T-cell (primary cell): ENCODE data around the gene ADGRG7. TPM values are rescaled to one million over a fixed set of nuclear protein-coding genes. Genes with fewer than 3 reads are reported as not detected.
"Not testable (repeated sequence)": the region's sequence is repeated elsewhere in the genome, so short reads cannot be mapped to it uniquely, and the experiment has no call there.

Source experiments
- ATAC-seq, 4 experiments: fragments of 200-7000 bp in 3 of 4; fragments of 150-1000 bp in 1 of 4; cut with Tn5 transposase; replicated peaks in 1 of 4; 1 replicate in 3 of 4; 2 replicates in 1 of 4; pipeline ENCODE4 v1.10.0; 2021; ENCODE audit warnings: moderate library complexity in 3 of 4, mild to moderate bottlenecking in 2 of 4, moderate number of reproducible peaks in 1 of 4
- CTCF ChIA-PET, 2 donors: fragments of 300-600 bp; sonication (Branson Sonifier 250); formaldehyde crosslinking; loops; one replicate each; lab custom pipeline; 2022; ENCODE audit warnings: antibody characterized with exemption in 2 of 2; lab: Charles Lee
- POLR2A ChIA-PET, 2 donors: fragments of 300-600 bp; sonication (Branson Sonifier 250); formaldehyde crosslinking; loops; one replicate each; lab custom pipeline; 2022; ENCODE audit warnings: antibody characterized with exemption in 2 of 2; lab: Charles Lee
- DNase-seq, 35 experiments: peaks; one replicate each; pipeline versions ENCODE4 v3.0.0 to v3.0.0-alpha.2; 2013 to 2023
- H3K27ac ChIP-seq: one replicate; pipeline ENCODE4 v1.5.1; 2013; ENCODE audit warnings: low read length
- H3K27me3 ChIP-seq, 2 experiments: replicated peaks in 1 of 2; 1 replicate in 1 of 2; 2 replicates in 1 of 2; pipeline versions ENCODE4 v1.6.1 to v1.7.0; 2013; ENCODE audit warnings: low read length in 1 of 2, mixed read lengths in 1 of 2; ENCODE audit not compliant: control insufficient read depth in 2 of 2, insufficient read depth in 2 of 2; ENCODE audit errors: extremely low read depth in 1 of 2
- H3K36me3 ChIP-seq, 2 donors: 1 replicate in 1 of 2; 2 replicates in 1 of 2; pipeline versions ENCODE4 v1.6.1 to v1.7.0; 2013; ENCODE audit warnings: low read length in 1 of 2; ENCODE audit not compliant: control insufficient read depth in 2 of 2, insufficient read depth in 1 of 2; ENCODE audit errors: extremely low read depth in 1 of 2
- H3K4me1 ChIP-seq, 2 experiments: 1 replicate in 1 of 2; 2 replicates in 1 of 2; pipeline versions ENCODE4 v1.6.1 to v1.7.0; 2013; ENCODE audit warnings: low read length in 2 of 2, mixed read lengths in 1 of 2; ENCODE audit not compliant: insufficient read depth in 2 of 2, control insufficient read depth in 1 of 2; ENCODE audit errors: extremely low read depth in 1 of 2
- H3K4me3 ChIP-seq, 2 donors: 1 replicate in 1 of 2; 2 replicates in 1 of 2; pipeline versions ENCODE4 v1.5.1 to v1.7.0; 2013; ENCODE audit warnings: mild to moderate bottlenecking in 2 of 2, low read length in 1 of 2, moderate library complexity in 1 of 2; ENCODE audit not compliant: control insufficient read depth in 1 of 2; ENCODE audit errors: extremely low read depth in 1 of 2
- H3K9me3 ChIP-seq: 2 replicates; pipeline ENCODE4 v1.7.0; 2013
- H3K27ac Mint-ChIP-seq, 2 donors: one replicate each; pipeline ENCODE4 v1.8.0; 2020 to 2021; ENCODE audit warnings: mild to moderate bottlenecking in 2 of 2, mixed read lengths in 2 of 2
- H3K27me3 Mint-ChIP-seq, 2 donors: one replicate each; pipeline ENCODE4 v1.8.0; 2021 to 2022; ENCODE audit warnings: mixed read lengths in 2 of 2
- H3K36me3 Mint-ChIP-seq: one replicate; pipeline ENCODE4 v1.8.0; 2021; ENCODE audit warnings: mixed read lengths
- H3K4me1 Mint-ChIP-seq, 3 donors: one replicate each; pipeline ENCODE4 v1.8.0; 2020 to 2022; ENCODE audit warnings: mixed read lengths in 3 of 3, mild to moderate bottlenecking in 1 of 3
- H3K4me3 Mint-ChIP-seq, 3 donors: one replicate each; pipeline ENCODE4 v1.8.0; 2020 to 2022; ENCODE audit warnings: mild to moderate bottlenecking in 3 of 3, mixed read lengths in 3 of 3, moderate library complexity in 3 of 3
- H3K9me3 Mint-ChIP-seq, 3 donors: one replicate each; pipeline ENCODE4 v1.8.0; 2020 to 2022; ENCODE audit warnings: mixed read lengths in 3 of 3
- whole genome bisulfite sequencing: methylation state at CpG from one replicate; pipeline ENCODE4 v1.1.5; 2013; ENCODE audit warnings: missing lambda C conversion rate; ENCODE audit not compliant: insufficient coverage; 5-methylcytosine and 5-hydroxymethylcytosine counted together
- total RNA-seq, 35 experiments: library from RNA in 6 of 35; stranded (reverse) in 6 of 35; fragments of 120-200 nt in 1 of 35; gene quantifications; one replicate each; pipeline versions ENCODE4 v1.2.1 to v1.2.4 and lab custom pipeline; 2013 to 2026

Gene ADGRG7
- total RNA-seq, 5 donors from 2014 or later (not counting 1 experiment from before 2014, with no cell fraction given) = not detected

DNA sequence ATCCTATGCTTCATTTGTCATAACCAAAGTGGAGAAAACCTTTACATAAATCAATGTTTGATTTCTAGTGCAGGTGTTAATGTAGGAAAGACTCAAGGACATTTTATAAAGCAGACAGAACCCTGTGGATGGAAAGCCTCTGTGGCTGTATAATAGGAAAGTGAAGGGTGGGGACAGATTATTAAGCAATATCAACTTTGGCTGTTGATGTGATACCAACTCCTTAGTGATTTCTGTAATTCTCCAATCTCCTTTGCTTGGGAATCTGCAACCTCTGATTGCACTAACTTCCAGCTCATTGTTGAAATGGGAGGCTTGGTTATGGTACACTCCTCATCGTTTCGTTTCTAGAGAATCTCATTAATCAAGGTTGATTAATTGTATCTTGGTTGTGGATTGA is 29.3 kb upstream of the ADGRG7 start:
- Mint-ChIP-seq H3K4me1 (no peaks in the 10 kb centered on the region), H3K27ac (no peak overlapping the region)

DNA sequence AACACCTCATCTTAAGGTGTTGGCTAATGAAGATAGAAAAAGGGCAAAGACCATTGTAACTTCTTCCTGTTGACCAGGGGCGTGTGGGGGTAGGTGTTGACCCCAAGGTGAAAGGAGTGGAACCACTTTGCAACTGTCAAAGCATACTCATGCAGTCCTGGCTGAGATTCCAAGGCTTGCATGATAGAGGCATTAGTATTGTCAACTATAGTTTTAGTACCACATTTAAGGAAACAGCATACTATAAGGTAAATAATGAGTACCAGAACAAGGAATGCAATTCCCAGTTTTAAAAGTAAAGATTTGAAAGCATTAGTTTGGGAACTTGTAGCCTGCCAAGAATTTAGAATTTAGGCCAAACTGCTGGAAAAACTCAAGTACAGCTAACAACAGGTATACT is 27.8 kb upstream of the ADGRG7 start:
- H3K27me3 ChIP-seq = no peaks in the 10 kb centered on the region
- WGBS = 50% methylated on average over 1 of the region's 1 CpG
- Mint-ChIP-seq H3K4me1 (no peaks in the 10 kb centered on the region), H3K36me3 (no peaks in the 10 kb centered on the region), H3K4me3 (no peak overlapping the region), H3K27ac (no peak overlapping the region), H3K9me3 (no peaks in the 10 kb centered on the region), H3K27me3 (peaks cover 0 to 6% of the 10 kb centered on the region in 2 donors)
- no peaks in the 10 kb centered on the region for H3K9me3 ChIP-seq
- ChIA-PET POLR2A (no interaction called here), CTCF (no interaction called here)
- no peaks in the 10 kb centered on the region for H3K4me1 ChIP-seq
- H3K4me3 ChIP-seq = no peak overlapping the region
- no peak overlapping the region for H3K27ac ChIP-seq
- ATAC-seq (no peak), DNase-seq (no peak)
- no peaks in the 10 kb centered on the region for H3K36me3 ChIP-seq

More for the DNA sequence above, 29.3 kb upstream of the ADGRG7 start:
- CTCF ChIA-PET = no interaction called here
- WGBS = no CpG with 5 or more reads among the region's 2 CpGs
- Mint-ChIP-seq H3K27me3 (peaks cover 0 to 6% of the 10 kb centered on the region in 2 donors), H3K9me3 (no peaks in the 10 kb centered on the region), H3K36me3 (no peaks in the 10 kb centered on the region), H3K4me3 (no peak overlapping the region)
- DNase-seq (no peak), ATAC-seq (no peak)
- Histone ChIP-seq H3K36me3 (no peaks in the 10 kb centered on the region), H3K27ac (no peak overlapping the region), H3K4me3 (no peak overlapping the region), H3K27me3 (no peaks in the 10 kb centered on the region), H3K9me3 (no peaks in the 10 kb centered on the region), H3K4me1 (no peaks in the 10 kb centered on the region)
- POLR2A ChIA-PET = no interaction called here

- H3K4me1 ChIP-seq, H3K4me3 ChIP-seq, H3K27ac ChIP-seq, H3K36me3 ChIP-seq, H3K9me3 ChIP-seq, H3K27me3 ChIP-seq, CTCF ChIA-PET, POLR2A ChIA-PET, DNase-seq, H3K4me3 Mint-ChIP-seq, ATAC-seq, H3K27ac Mint-ChIP-seq, H3K4me1 Mint-ChIP-seq, H3K27me3 Mint-ChIP-seq, H3K36me3 Mint-ChIP-seq, H3K9me3 Mint-ChIP-seq: not testable (repeated sequence)
- WGBS = 91% methylated on average over 4 of the region's 10 CpGs
Observed at GRCh38 chr3:100582157-100582556, 27.2 kb upstream of the ADGRG7 start.

- Mint-ChIP-seq H3K27ac (no peak overlapping the region), H3K4me1 (no peaks in the 10 kb centered on the region), H3K4me3 (no peak overlapping the region)
Observed at GRCh38 chr3:100584101-100584660, 25.2 kb upstream of the ADGRG7 start.

DNA sequence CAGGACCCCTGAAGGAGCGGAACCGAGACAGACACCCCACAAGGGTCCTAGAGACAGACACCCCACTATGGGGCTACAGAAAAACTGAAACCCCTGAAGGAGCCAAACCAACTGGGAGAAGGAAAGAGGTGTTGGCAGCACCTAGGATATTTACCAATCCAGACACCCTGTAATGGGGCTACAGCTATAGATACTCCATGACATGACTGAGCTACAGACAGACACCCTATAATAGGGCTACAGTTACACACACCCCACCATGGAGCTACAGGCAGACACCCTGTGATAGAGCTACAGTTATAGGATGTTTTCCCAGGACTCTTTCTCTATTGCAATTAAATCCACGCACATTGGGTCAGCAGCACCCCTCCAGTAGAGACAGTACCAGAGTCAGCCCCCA is 22.6 kb upstream of the ADGRG7 start:
- CTCF ChIA-PET = no interaction called here
- Mint-ChIP-seq H3K27ac (no peak overlapping the region), H3K4me1 (peaks cover 3 to 7% (median 5%) of the 10 kb centered on the region in 3 donors), H3K27me3 (no peaks in the 10 kb centered on the region), H3K36me3 (no peaks in the 10 kb centered on the region), H3K4me3 (no peak overlapping the region), H3K9me3 (no peaks in the 10 kb centered on the region)
- DNase-seq (no peak), ATAC-seq (no peak)
- H3K4me1 ChIP-seq = peaks cover 0 to 2% of the 10 kb centered on the region in 2 experiments
- no peaks in the 10 kb centered on the region for H3K27me3 ChIP-seq
- H3K4me3 ChIP-seq = no peak overlapping the region
- H3K27ac ChIP-seq = no peak overlapping the region
- POLR2A ChIA-PET = no interaction called here
- H3K36me3 ChIP-seq = no peaks in the 10 kb centered on the region
- no peaks in the 10 kb centered on the region for H3K9me3 ChIP-seq
- no CpG with 5 or more reads among the region's 3 CpGs for WGBS

More at GRCh38 chr3:100584101-100584660, 25.2 kb upstream of the ADGRG7 start:
- Histone ChIP-seq H3K27me3 (no peaks in the 10 kb centered on the region), H3K4me1 (no peaks in the 10 kb centered on the region), H3K36me3 (no peaks in the 10 kb centered on the region), H3K9me3 (no peaks in the 10 kb centered on the region), H3K27ac (no peak overlapping the region), H3K4me3 (no peak overlapping the region)
- ATAC-seq (no peak), DNase-seq (no peak)
- H3K27me3 Mint-ChIP-seq = peaks cover 0 to 6% of the 10 kb centered on the region in 2 donors
- POLR2A ChIA-PET = interaction anchor here in 1 of 2 donors (0.5 to 0.7 kb wide), 2 partner anchors 223 to 992 kb away, joined by 3 read pairs; no protein-coding TSS in a partner anchor
- WGBS = 100% methylated on average over 1 of the region's 3 CpGs
- no peaks in the 10 kb centered on the region for H3K36me3 Mint-ChIP-seq
- CTCF ChIA-PET = interaction anchor here in 1 of 2 donors (0.7 kb wide), 1 partner anchor 752 kb away, joined by 3 read pairs; no protein-coding TSS in a partner anchor
- H3K9me3 Mint-ChIP-seq = no peaks in the 10 kb centered on the region

DNA sequence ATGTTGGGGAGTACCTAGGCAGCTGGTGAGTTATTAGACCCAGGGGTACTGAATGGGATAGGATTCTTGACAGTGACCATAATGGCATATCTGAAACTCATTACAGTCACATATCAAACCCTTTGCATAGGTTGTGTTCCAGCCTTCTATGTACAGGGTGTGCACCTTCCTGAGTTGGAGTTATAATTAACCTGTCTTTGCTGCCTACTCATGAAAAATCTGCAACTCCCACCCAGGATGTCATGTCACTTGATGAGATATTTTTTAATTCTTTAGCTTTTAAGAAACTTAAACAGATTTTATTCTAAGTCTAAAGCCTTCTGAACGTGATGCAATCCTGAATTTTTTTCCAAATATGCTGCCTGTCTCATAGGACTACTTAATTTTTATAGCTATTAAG is 21.1 kb upstream of the ADGRG7 start:
- Mint-ChIP-seq H3K4me3 (no peak overlapping the region), H3K36me3 (no peaks in the 10 kb centered on the region), H3K4me1 (peaks cover 3 to 7% (median 5%) of the 10 kb centered on the region in 3 donors), H3K9me3 (no peaks in the 10 kb centered on the region), H3K27ac (no peak overlapping the region), H3K27me3 (no peaks in the 10 kb centered on the region)
- ChIA-PET CTCF (interaction anchor here (0.6 to 0.7 kb wide), 3 partner anchors 12 to 24 kb away, joined by 6 to 9 read pairs (median 7); no protein-coding TSS in a partner anchor), POLR2A (interaction anchor here in 1 of 2 donors (0.6 kb wide), 1 partner anchor 630 kb away, joined by 3 read pairs; no protein-coding TSS in a partner anchor)
- no peak for ATAC-seq
- no CpG with 5 or more reads among the region's 1 CpG for WGBS
- no peaks in the 10 kb centered on the region for H3K36me3 ChIP-seq
- DNase-seq = no peak
- no peaks in the 10 kb centered on the region for H3K27me3 ChIP-seq
- H3K9me3 ChIP-seq = no peaks in the 10 kb centered on the region
- H3K27ac ChIP-seq = no peak overlapping the region
- no peak overlapping the region for H3K4me3 ChIP-seq
- H3K4me1 ChIP-seq = peaks cover 0 to 2% of the 10 kb centered on the region in 2 experiments
